Fibroblast of peridontal ligament (primary cell): ENCODE data around the gene SEBOX.
A peak's percentile ranks its signal among the peaks of the same experiment; 100 is the strongest.
"Not testable (repeated sequence)": the region's sequence is repeated elsewhere in the genome, so short reads cannot be mapped to it uniquely, and the experiment has no call there.

Source experiments
- DNase-seq: peaks from one replicate; pipeline ENCODE4 v3.0.0-alpha.2; 2010; ENCODE audit errors: extremely low read depth

Gene SEBOX

GRCh38 chr17:28340374-28340773 is 24.6 kb downstream of the SEBOX start:
- DNase-seq: no peak

GRCh38 chr17:28339431-28339830 is 25.6 kb downstream of the SEBOX start:
- DNase-seq: no peak

- DNase-seq: not testable (repeated sequence)
These were observed 26.2 kb downstream of the SEBOX start for GRCh38 chr17:28338769-28339212.

- DNase-seq: peak; percentile 59
These were observed 26.8 kb downstream of the SEBOX start for GRCh38 chr17:28338056-28338768.

- peak; percentile 87 for DNase-seq
These were observed 28.8 kb downstream of the SEBOX start for GRCh38 chr17:28335959-28336871.

- DNase-seq: peak; percentile 100
These were observed 29.6 kb downstream of the SEBOX start, which contains the start of the genes IFT20 and TNFAIP1 for GRCh38 chr17:28335201-28335958. IFT20 (minus strand) TSS chr17:28335472; CDS start chr17:28331985, 3,487 bp downstream. TNFAIP1 (plus strand) TSS chr17:28335761; CDS start chr17:28339522, 3,761 bp downstream.

- DNase-seq: peak; percentile 65
These were observed 30.3 kb downstream of the SEBOX start for GRCh38 chr17:28334666-28335200.

- DNase-seq: peak; percentile 24
These were observed 30.8 kb downstream of the SEBOX start for GRCh38 chr17:28334171-28334570.

- no peak for DNase-seq
These were observed 31.8 kb downstream of the SEBOX start for GRCh38 chr17:28333083-28333746.

GRCh38 chr17:28331891-28332420 is 33.0 kb downstream of the SEBOX start:
- no peak for DNase-seq

GRCh38 chr17:28330671-28331070 is 34.3 kb downstream of the SEBOX start:
- no peak for DNase-seq

GRCh38 chr17:28328325-28328724 is 36.7 kb downstream of the SEBOX start:
- DNase-seq: peak; percentile 9

GRCh38 chr17:28327709-28328108 is 37.3 kb downstream of the SEBOX start:
- DNase-seq: peak; percentile 57

- DNase-seq: no peak
These were observed 37.9 kb downstream of the SEBOX start for GRCh38 chr17:28327031-28327607.

GRCh38 chr17:28326114-28326513 is 38.9 kb downstream of the SEBOX start:
- no peak for DNase-seq

- no peak for DNase-seq
These were observed 39.8 kb downstream of the SEBOX start for GRCh38 chr17:28325211-28325610.

- DNase-seq: no peak
These were observed 40.2 kb downstream of the SEBOX start for GRCh38 chr17:28324781-28325180.

GRCh38 chr17:28324267-28324745 is 40.7 kb downstream of the SEBOX start:
- no peak for DNase-seq

- DNase-seq: no peak
These were observed 44.6 kb downstream of the SEBOX start for GRCh38 chr17:28320215-28321061.
